Renal cortex interstitium (tissue), 11 donors: Measurements from ENCODE around the gene HIPK4. TPM values are rescaled to one million over a fixed set of nuclear protein-coding genes. Genes with fewer than 3 reads are reported as not detected.
"Not testable (repeated sequence)": the region's sequence is repeated elsewhere in the genome, so short reads cannot be mapped to it uniquely, and the experiment has no call there.

ENCODE experiments used
- DNase-seq, 11 donors: peaks; one replicate each; pipeline ENCODE4 v3.0.0-alpha.2; 2013; ENCODE audit warnings: low read depth in 9 of 11, low spot score in 4 of 11; ENCODE audit errors: extremely low read depth in 1 of 11
- polyA plus RNA-seq, 3 donors: library from polyadenylated mRNA; unstranded; fragments of 120-200 nt; gene quantifications; one replicate each; pipeline ENCODE4 v1.2.1, GENCODE V29; 2013; ENCODE audit not compliant: insufficient read length in 3 of 3

Gene HIPK4
- polyA plus RNA-seq, 3 donors: 0.14 to 0.17 TPM; not detected in 1

DNA sequence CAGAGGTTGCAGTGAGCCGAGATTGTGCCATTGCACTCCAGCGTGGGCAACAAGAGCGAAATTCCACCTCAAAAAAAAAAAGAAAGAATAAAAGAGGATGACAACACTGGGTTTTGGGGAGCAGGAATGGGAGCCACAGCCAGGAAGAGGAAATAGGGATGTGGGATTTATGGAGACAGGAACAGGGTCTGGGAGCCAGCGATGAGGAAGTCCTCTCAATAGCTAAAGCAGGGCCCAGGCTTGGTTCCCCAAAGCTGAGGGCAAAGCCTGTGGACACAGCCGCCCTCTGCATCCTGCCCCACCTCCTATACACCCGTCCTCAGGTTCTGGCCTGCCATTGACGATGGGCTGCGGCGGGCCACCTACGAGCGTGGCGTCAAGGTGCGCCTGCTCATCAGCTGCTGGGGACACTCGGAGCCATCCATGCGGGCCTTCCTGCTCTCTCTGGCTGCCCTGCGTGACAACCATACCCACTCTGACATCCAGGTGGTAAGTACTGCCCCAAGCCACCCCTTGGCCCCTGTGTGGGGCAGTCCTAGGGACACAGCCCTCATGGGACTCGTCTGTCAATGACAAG is 13.6 kb downstream of the HIPK4 start:
- DNase-seq: no peak

DNA sequence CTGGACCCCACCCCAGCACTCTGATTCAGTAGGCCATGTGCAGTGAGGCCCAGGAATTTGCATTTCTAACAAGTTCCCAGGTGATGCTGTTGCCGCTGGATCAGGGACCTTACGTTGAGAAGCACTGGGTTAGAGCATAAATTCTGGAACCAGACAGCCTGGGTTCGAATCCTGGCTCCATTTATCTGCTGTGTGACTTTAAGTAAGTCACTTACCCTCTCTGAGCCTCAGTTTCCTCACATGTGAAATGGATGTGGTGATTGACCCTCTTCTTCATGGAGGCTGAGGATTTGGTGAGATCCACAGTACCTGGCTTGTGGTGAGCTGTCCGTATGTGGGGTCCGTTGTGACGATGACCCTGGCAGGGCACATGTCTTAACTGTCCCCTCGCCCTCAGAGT is 15.9 kb downstream of the HIPK4 start:
- DNase-seq: no peak

DNA sequence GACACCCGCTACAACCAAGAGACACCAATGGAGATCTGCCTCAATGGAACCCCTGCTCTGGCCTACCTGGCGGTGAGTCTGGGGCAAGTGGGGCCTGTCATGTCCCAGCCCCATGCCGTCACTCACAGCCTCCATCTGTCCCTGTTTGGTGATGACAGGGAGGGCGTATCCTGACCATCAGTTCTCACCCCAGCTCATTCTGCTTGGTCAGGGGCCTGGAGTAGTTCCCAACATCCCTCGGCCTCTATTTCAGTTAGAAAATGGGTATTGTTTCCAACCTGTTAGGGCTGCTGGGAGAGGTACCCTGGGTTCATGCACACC is 18.2 kb downstream of the HIPK4 start:
- DNase-seq: no peak

DNA sequence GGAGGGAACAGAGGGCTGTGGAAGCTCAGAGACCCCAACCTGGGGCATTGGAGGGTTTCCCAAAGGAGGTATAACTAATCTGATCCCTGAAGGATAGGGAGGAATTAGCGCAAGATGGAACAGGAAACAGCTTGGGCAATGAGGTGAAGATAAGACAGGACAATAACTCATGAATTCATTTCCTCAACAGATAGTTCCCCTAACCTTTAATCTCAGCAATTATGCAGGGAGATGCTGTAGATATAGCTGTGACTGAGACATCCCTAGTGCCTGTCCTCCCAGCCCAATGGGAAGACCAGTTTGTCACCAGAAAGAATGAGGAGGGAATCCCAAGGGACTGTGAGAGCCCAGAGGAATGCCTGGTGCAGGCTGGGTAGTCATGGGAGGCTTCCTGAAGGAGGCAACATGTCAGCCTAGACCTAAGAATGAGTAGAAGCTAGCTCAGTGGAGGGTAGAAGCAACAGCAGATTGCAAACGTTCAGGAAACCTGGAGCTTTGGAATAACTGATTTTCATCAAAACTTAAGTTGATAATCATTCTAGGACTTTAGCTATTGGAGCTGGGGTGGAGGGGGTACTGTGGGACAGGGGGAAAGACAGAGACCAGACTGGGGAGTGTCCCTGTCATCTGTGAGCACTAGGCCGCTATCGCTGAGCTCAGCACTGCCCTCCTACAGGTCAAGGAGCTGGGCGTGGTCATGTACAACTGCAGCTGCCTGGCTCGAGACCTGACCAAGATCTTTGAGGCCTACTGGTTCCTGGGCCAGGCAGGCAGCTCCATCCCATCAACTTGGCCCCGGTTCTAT is 18.8 kb downstream of the HIPK4 start:
- no peak for DNase-seq

DNA sequence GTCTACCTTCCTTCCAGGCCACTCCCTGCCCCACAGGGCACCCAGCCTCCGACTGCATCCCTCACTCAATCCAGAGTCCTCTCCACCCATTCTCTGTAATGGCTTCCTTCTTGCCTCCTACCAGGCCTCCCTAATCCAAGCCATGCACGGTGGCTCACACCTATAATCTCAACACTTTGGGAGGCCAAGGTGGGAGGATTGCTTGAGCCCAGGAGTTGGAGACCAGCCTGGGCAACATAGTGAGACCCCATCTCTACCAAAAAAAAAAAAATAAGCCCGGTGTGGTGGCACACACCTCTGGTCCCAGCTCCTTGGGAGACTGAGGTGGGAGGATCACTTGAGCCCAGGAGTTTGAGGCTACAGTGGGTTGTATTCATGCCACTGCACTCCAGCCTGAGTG is 19.7 kb downstream of the HIPK4 start:
- not testable (repeated sequence) for DNase-seq

DNA sequence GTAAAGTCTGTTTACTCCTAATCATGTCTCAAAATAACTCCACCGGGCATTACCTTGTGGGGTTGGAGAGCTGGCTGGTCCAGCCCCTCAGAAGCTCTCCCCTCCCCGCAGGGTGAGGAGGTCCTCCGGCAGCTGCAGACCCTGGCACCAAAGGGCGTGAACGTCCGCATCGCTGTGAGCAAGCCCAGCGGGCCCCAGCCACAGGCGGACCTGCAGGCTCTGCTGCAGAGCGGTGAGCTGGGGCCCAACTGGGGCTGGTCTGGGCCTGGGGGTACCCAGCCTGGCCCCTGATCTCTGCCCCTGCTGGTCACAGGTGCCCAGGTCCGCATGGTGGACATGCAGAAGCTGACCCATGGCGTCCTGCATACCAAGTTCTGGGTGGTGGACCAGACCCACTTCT is 20.2 kb downstream of the HIPK4 start:
- no peak for DNase-seq

DNA sequence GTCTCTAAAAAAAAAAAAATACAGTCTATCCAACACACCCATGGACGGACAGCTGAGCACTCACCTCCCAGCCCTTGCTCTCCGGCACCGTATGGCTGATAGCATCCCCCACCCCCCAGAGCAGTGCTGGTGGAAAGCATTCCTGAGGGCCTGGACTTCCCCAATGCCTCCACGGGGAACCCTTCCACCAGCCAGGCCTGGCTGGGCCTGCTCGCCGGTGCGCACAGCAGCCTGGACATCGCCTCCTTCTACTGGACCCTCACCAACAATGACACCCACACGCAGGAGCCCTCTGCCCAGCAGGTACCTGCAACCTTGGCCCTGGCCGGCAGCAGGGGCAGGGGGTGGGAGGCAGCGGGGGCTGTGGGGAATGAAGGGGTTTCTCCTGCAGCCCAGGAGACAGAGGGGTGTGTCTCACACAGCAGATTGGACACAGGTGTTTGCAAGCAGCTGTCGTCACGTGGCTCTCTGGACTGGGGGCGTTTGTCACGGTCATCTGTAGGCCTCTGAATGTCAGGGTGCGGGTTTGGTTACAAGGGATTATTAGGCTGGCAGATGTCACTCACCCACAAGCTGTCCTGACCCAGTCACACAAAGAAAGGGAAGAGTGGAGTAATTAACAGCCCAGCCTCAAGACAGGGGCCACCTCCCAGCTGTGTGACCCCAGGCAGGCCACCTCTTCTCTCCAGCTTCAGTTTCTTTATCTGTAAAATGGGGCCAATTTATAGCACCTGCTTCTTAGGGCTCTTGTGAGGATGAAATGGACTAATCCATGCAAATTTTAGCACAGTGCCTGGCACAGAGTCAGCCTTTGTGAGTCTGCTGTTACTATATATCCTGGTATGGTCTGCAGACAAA is 22.2 kb downstream of the HIPK4 start:
- DNase-seq: no peak

DNA sequence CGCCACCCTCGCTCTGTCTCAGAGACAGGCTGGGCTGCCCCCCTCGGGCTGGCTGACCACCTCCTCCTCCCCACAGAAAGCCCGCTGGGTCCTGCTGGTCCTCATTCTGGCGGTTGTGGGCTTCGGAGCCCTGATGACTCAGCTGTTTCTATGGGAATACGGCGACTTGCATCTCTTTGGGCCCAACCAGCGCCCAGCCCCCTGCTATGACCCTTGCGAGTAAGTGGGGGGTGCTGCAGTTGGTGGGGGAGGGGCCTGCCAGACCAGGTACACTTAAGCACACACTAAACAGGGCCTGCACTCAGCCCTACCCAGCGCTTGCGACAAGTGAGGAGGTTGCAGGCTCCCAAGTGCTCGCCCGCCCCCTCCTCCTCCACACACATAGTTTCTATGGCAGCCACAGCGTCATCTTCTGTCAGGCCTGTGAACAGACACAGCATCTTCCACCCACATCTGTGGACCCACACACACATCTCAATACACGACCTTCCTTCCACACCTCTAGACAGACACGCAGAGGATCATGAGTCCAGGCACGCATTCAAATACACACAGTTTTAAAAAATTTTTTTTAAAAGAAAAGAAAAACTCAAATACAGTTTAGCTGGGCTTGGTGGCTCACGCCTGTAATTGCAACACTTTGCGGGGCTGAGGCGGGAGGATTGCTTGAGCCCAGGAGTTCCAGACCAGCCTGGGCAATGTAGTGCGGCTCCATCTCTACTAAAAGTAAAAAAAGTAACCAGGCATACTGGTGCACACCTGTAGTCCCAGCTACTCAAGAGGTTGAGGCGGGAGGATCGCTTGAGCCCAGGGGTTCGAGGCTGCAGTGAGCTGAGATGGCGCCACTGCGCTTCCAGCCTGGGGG is 23.1 kb downstream of the HIPK4 start:
- DNase-seq: peak in 5 of 11 donors; percentile 31 to 41 (median 39)

DNA sequence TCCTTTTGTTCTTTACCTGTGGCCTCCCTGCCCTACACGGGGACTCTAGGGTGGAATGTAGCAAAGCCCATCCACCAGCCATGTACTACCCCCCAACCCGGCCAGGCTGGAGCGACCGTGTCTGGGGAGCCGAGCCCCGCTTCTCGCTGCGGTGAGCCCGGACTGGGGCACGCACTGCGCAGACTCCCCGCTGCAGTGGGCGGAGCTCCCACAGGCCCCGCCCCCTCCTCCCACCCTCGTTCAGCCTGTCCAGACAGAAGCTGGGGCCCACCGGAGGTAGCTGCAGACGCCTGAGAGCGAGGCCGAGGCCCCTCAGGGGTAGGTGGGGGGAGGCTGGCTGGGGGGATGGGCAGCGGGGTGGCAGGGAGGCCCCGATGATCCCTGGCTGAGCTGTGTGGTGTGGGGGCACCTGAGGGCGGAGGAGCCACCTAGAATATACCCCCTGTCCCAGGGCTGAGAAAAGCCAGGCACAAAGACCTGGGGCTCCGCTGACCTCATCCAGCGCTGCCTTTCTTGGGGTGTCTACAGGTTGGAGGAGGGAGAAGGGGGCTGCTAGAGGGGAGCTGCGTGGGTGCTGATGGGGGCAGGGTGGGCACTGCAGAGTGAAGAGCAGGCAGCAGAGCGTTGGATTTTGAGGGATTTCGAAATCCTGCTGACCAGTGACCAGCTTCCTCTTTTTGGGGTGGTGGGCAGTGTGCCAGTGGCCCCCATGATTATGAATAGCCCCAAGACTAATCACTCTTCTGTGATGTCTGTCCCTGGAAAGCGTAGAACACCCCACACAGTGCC is 24.2 kb downstream of the HIPK4 start:
- DNase-seq: peak in 10 of 11 donors; percentile 56 to 89 (median 82)

DNA sequence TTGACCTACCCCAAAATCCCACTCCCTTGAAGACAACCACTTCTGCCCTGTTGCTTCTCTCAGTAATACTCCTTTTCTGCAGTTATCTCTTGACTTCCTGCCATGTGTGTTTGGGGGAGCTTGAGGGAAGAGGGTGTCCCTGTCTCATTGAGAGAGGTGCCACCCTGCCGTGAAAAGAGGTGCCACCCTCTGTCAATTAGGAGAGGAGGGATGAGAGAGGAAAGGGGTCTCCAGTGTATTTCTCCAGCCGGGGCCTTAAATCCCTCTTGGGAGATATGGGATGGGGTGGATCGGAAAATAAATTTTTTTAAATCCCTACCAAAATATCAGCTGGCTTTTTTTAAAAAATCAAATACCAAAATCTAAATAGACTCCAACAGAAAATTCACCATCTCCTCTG is 25.0 kb downstream of the HIPK4 start:
- DNase-seq: no peak

DNA sequence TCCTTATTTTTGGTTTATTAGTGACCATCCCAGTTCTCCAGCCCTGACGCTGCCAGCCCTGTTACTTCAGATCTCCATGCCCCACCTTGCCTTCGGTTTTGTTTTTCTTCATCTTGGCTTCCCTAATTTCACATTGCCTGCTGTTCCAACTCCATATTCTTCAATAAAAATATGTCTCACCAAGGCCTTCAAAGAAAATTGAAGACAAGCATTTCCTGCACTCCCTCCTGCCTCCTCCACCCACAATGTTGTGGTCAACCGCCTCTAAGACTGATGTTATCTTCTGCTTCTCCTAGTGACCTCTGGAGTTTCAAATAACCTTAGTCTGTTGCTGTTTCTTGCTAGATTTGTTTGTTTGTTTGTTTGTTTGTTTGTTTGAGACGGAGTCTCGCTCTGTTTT is 26.9 kb downstream of the HIPK4 start:
- DNase-seq: no peak

DNA sequence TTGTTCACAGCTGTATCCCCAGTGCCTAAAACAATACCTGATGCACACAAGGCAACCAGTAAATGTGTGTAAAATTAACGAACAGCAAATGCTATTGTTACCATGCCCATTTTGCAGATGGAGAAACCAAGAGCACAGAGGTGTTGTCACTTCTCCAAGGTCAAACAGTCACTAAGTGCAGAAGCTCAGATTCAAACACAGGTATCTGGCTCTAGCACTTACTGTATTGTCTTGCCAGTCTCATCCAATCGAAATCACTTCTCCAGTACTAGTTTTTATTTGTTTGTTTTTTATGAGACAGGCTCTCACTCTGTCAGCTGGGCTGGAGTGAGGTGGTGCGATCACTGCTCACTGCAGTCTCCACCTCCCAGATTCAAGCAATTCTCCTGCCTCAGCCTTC is 27.8 kb downstream of the HIPK4 start:
- no peak for DNase-seq

DNA sequence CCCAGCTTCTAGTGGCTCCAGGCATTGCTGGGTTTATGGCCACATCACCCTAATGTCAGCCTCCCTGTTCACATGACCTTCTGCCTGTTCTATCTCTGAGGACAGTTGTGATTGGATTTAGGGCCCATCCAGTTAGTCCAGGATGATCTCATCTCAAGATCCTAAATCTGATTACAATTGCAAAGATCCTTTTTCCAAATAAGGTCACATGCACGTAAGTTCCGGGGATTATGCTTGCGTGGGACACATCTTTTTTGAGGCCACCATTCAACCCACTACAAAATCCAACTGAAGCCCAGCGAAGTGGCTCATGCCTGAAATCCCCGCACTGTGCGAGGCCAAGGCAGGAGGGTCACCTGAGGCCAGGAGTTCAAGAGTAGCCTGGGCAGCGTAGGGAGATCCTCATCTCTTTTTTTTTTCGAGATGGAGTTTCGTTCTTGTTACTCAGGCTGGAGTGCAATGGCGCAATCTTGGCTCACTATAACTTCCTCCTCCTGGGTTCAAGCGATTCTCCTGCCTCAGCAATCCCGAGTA is 29.2 kb downstream of the HIPK4 start:
- no peak for DNase-seq

DNA sequence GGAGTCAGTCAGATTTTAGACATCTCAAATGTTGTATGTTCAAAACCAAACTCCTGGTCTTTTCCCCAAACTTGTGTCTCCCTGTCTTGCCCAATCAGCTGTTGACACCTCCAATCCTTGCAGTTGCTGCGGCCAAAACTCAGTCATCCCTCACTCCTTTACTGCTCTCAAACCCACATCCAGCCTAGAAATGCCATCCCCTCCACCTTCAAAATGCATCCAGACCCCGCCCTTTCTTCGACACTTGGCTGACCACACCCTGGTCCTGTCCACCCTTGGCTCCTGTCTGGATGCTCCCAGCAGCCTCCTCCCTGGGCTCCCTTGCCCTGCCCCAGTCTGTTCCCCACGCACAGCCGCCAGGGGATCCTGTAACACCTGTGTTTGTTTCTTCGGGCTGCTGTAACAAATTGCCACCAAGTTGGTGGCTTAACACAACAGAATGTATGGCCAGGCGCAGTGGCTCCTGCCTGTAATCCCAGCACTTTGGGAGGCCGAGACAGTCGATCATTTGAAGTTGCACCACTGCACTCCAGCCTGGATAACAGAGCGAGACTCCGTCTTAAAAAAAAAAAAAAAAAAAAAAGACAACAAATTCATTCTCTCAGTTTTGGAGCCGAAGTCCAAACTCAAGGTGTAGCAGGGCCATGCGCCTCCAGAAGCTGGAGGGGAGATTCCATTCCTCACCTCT is 29.8 kb downstream of the HIPK4 start:
- no peak for DNase-seq

DNA sequence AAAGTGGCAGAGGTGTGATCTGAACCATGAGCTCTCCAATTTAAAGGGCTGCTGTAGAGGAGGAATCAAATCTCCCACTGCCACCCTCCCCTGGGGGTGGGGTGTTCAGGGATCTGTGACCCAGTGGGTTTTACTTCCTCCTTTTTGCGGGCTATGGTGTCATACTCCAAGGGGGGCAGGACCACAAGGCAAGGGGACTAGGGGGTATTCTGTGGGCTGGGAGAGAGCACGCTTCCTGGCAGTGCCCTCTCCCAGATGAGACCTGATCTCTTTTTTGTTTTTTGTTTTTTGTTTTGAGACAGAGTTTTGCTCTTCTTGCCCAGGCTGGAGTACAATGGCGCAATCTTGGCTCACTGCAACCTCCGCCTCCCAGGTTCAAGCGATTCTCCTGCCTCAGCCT is 31.2 kb downstream of the HIPK4 start:
- no peak for DNase-seq

DNA sequence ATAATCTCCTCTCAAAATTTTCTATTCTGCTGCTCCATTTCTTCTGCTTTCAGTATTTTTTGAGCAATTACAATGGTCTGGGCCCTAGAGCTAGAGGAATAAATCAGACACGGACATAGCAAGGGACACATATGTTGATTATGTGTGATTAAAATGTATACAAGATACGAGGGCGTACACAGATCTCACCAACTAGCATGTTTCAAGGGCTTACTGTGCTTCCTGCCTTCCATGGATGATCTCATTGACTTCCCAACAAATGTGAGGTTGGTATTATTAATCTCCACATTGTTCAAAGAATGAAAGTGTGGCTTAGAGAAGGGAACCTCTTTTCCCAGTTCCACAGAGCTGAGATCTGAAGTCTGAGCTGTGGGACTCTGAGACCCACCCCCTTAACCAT is 32.3 kb downstream of the HIPK4 start:
- DNase-seq: no peak

DNA sequence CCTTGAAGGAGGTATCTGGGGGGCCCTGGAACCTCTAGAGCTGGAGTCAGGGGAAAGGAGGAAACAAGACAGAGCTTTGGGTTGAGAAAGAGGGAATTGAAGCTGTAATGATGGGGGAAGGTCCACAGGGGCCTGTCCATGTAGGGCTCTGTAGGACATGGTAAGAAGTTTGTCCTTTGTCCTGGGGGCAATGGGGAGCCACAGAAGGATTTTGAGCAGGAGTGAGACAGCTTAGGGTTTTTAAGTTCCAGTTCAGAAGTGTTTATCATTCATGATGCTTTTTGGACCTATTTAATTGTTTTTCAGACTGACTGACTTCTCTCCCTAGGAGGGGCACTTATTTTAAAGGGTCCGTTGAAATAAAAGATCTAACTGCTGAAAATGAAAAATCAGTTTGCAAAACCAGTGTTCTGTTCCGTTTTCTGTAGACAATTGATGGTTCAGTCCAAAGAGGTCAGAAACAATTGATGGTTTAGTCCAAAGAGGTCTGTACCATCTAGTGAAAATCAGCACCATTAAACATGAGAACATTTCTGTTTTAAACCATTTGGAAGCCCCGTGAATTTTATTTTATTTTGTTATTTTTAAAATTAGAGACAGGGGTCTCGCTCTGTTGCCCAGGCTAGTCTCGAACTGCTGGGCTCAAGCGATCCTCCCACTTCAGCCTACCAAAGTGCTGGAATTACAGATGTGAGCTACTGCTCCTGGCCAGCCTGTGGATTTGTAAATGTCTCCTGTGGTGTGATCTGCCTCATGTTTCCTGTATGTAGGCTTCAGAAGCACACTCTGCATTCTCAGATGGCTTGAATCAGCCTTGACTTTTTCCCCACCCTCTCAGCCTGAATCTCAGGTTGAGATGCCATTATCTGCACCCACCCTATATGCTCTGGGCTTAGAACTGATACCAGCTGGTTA is 33.0 kb downstream of the HIPK4 start:
- DNase-seq: no peak
